Stimulated activated CD4-positive, alpha-beta T cell treated with anti-CD3 and anti-CD28 coated beads, TNF-alpha, amount 100 ng/mL, for 24 hours (primary cell): Measurements from ENCODE around the gene APOO.
"Not testable (repeated sequence)": the region's sequence is repeated elsewhere in the genome, so short reads cannot be mapped to it uniquely, and the experiment has no call there.

Source experiments
- DNase-seq, 3 experiments: peaks; one replicate each; pipeline ENCODE4 v3.0.0-alpha.2; 2020; ENCODE audit warnings: low read depth in 3 of 3

APOO gene

GRCh38 chrX:23861215-23861896 is 46.4 kb downstream of the APOO start:
- no peak for DNase-seq

- not testable (repeated sequence) for DNase-seq
These were observed 48.5 kb downstream of the APOO start for GRCh38 chrX:23859238-23859637.

DNA sequence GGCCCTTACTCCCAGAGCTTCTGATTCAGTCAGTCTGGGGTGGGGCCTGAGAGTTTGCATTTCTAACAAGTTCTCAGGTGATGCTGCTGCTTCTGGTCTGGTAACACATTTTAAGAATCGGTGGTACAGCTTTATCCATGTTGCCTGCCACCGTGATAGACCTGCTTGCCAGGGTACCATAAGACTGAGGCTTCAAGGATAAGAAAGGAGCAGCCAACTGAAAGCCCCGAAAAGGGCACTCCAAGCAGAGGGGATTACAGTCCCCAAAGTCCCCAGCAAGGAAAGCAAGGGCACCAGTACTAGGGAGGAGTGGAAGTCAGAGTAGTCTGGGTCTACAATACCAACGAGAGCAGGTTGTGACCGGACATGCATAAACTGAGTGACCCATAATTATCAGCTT is 49.8 kb downstream of the APOO start:
- DNase-seq, result no peak

DNA sequence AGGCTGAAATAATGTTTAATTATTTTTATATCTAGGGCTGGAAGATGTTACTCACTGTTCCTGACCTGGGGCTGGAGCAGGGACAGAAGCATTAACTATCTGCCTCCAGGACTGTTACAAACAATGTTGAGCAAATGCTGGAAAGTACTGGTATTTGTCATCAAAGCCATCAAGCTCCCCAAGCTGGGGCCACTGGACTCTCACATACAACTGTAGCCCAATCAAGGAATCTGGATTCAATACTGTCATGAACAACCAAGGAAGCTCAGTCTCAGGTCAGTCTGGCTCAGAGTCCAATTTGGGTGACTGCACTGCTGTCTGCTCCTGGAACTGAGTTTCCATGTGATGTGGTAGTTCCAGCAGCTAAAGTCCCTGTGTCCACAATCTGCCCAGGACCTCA is 50.4 kb downstream of the APOO start:
- DNase-seq, result no peak

- no peak for DNase-seq
These were observed 52.2 kb downstream of the APOO start for GRCh38 chrX:23855569-23855968.

- DNase-seq, result no peak
These were observed 52.8 kb downstream of the APOO start for GRCh38 chrX:23854945-23855344.

GRCh38 chrX:23854122-23854521 is 53.6 kb downstream of the APOO start:
- DNase-seq, result no peak

DNA sequence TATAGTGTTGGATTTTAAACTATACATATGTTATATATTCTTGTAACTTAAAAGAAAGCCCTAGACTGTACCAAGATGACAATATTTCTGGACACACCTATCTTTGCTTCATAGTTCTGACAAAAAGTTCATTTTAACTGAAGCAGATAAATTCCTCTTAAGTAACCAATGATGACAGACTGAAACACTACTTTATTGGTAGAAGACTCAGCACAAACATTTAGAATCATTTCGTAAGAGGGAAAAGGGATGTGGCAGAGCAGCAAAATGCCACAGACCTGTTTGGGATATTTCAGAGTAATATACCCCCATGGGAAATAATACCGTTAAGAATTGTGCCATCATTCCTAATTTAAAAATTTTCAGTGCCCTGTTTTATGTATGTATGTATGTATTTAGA is 56.2 kb downstream of the APOO start:
- no peak for DNase-seq

- DNase-seq, result no peak
These were observed 58.5 kb downstream of the APOO start for GRCh38 chrX:23849241-23849640.

DNA sequence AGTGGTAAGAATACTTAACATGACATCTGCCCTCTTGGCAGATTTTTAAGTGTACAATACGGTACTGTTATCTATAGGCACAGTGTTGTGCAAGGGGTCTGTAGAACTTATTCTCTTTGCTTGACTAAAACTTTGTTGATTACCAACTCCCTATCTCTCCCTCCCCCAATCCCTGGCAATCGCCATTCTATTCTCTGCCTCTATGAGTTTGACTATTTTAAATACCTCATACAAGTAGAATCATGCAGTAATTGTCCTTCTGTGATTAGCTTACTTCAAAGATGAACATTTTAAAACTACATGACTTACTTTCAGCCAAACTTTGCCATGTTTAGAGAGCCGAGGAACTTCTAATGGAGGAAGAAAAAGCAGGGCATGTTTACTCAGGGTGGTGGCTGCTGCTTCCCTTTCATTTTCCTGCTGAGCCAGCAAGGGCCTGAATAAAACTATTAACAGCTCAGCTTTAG is 62.4 kb downstream of the APOO start:
- DNase-seq, result no peak

- no peak for DNase-seq
These were observed 63.1 kb downstream of the APOO start for GRCh38 chrX:23844502-23845138.

DNA sequence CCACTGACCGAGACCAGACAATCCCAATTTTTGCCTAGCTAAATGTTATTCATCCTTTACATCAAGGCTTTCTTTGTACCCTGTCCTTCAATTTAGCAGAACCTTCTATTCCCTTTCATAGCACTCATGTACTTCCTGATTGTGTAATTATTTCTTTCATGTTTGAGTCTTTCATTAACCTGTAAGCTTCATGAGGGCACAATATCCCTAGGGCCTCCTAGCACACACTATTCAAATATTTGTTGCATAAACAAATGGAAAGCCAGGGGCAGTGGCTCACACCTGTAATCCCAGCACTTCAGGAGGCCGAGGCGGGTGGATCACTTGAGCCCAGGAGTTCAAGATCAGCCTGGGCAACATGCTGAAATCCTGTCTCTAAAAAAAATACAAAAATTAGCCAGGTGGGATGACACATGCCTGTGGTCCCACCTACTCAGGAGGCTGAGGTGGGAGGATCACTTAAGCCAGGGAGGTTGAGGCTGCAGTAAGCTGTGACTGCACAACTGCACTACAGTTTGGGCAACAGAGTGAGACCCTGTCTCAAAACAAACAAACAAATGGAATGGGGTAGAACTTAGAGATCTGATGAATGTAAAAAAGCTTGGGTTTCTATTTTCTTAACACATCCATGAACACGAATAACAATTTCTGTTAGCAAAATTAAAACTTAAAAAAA is 65.8 kb downstream of the APOO start:
- no peak for DNase-seq

DNA sequence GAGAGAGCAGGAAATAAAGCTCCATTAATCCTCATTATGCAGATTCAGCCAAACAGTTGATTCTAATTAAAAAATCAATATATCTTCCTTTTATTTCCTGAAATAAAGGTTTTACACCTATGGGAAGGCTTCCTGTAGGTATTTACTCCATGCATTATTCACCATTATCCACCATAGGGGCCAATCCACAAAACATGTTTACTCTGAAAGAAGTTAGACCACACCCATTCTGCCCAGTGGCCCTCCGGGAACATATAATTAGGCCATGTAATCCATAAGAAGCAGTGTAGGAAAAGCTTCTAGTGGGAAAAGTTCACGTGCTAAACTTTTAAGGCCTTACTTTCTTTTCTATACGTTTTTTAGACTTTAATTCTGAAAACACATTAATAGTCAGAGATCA is 67.1 kb downstream of the APOO start:
- no peak for DNase-seq

GRCh38 chrX:23838953-23839352 is 68.8 kb downstream of the APOO start:
- DNase-seq, result no peak

GRCh38 chrX:23832721-23833120 is 75.0 kb downstream of the APOO start:
- no peak for DNase-seq

- DNase-seq, result no peak
These were observed 78.9 kb downstream of the APOO start for GRCh38 chrX:23828881-23829280.

GRCh38 chrX:23826653-23827052 is 81.1 kb downstream of the APOO start:
- no peak for DNase-seq

- no peak for DNase-seq
These were observed 81.5 kb downstream of the APOO start for GRCh38 chrX:23826216-23826615.

GRCh38 chrX:23825675-23826074 is 82.1 kb downstream of the APOO start:
- no peak for DNase-seq

DNA sequence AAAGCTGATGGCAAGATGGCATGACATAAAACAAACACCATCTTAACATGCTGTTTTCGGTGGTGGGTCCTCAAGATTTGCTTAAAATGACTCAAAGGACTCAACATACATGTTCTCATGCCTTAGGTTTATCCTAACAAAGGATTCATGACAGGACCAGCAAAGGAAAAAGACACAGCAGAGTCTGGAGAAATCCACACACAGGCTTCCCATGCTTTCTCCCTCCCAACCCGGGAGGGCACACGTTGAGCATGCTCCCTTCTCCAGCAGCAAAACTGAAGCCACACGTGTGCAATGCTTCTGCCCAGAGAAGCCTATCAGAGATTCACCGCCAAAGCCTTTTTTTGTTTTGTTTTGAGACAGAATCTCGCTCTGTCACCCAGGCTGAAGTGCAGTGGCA is 84.9 kb downstream of the APOO start:
- no peak for DNase-seq

GRCh38 chrX:23822397-23822796 is 85.3 kb downstream of the APOO start:
- no peak for DNase-seq

GRCh38 chrX:23821847-23822246 is 85.9 kb downstream of the APOO start:
- no peak for DNase-seq

DNA sequence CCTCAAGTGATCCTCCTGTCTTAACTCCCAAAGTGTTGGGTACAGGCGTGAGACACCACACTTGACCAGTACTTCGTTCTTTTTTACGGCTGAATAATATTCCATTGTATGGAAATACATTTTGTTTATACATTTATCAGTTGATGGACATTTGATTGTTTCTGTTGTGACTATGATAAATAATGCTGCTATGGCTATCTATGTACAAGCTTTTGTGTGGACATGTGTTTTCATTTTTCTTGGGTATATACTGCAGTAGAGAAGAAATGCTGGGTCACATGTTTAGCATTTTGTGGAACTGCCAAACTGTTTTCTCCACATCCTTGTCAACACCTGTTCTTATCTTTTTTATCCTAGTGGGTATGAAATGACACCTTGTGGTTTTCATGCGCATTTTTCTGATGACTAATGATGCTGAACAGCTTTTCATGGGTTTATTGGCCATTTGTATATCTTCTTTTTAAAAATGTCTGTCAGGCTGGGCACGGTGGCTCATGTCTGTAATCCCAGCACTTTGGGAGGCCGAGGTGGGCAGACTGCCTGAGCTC is 87.4 kb downstream of the APOO start:
- no peak for DNase-seq
